CD4-positive, alpha-beta T cell treated with Interleukin-4 for 1 hour (primary cell): ENCODE results near the gene GATD1.

Experiments
- DNase-seq, 2 donors: peaks; one replicate each; pipeline ENCODE4 v3.0.0-alpha.2; 2020 to 2022

GATD1 gene, protein sequence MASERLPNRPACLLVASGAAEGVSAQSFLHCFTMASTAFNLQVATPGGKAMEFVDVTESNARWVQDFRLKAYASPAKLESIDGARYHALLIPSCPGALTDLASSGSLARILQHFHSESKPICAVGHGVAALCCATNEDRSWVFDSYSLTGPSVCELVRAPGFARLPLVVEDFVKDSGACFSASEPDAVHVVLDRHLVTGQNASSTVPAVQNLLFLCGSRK

DNA sequence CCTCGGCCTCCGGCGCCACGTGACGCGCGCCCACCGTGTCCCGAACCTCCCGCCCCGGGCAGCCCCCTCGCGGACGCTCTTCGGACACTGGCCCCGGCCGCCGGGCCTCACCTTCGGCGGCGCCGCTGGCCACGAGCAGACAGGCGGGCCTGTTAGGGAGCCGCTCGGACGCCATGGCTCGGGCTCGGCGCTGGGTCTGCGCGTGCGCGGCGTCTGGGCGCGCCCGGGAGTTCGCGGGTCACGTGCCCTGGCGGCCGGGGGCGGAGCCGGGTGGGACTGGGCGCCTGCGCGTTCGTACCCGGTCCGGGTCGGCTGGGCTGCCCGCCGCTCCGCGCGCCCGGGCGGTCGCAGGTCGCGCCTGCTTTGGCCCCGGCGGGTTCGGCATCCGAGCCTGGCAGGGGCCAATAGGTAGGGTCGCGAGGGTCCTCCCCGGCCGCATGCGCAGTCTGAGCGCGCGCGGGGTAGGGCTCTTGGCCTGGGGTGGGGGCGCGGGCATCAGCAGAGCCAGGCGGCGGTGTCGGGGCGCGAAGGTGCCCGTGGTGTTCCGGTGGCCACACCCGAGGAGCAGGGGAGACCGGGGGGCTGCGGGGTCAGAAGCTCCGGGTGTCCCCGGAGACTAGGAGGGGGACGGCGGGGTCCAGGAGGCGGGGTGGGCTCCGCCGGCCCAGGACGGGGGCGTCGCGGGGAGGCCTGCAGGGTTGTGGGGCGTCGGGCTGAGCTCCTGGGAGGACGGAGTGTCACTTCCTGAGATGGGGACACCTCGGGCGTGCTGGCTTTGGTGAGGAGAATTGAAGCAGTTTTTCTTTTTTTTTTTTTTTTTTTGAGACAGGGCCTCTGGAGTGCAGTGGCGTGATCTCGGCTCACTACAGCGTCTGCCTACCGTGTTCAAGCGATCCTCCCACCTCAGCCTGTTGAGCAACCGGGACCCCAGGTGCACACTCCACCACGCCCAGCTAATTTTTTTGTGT, at the start of gene GATD1:
Gene GATD1, minus strand, starts transcription at position 200 of the 968 bp plus-strand sequence. Its CDS starts 25 bp downstream, at position 175.
- peak; percentile 91 to 93 for DNase-seq

DNA sequence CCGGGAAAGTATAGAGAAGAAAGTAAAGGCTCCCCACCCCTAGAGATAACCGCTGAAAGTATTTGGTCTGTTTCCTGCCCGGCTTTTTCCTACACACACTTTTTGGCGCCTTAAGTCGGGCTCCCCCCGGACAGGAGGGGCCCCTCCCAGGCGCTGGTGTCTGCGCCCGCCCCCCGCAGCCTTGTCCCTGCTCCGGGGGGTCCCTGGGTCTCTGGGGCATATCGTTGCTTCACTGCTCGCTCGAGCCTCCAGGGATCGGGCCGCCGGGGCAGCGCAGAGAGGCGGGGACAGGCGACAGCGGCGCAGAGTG, 49.5 kb upstream of the GATD1 start:
- DNase-seq: no peak

DNA sequence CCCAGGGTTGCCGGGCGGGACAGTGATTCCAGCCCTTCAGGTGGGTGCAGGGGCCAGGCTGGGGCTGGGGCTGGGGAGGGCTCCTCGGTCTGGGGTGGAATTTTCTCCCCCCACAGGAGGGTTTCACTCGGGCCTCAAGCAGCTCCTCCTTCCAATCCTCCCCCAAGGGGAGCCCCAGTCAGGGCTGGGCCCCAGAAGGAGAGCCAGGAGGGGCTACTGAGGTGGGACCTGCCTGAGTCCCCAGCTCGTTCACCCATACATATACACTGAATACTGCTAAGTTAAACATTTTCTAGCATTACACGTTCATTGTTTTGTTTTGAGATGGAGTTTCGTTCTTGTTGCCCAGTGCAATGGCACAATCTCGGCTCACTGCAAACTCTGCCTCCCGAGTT, 48.9 kb upstream of the GATD1 start:
- no peak for DNase-seq

DNA sequence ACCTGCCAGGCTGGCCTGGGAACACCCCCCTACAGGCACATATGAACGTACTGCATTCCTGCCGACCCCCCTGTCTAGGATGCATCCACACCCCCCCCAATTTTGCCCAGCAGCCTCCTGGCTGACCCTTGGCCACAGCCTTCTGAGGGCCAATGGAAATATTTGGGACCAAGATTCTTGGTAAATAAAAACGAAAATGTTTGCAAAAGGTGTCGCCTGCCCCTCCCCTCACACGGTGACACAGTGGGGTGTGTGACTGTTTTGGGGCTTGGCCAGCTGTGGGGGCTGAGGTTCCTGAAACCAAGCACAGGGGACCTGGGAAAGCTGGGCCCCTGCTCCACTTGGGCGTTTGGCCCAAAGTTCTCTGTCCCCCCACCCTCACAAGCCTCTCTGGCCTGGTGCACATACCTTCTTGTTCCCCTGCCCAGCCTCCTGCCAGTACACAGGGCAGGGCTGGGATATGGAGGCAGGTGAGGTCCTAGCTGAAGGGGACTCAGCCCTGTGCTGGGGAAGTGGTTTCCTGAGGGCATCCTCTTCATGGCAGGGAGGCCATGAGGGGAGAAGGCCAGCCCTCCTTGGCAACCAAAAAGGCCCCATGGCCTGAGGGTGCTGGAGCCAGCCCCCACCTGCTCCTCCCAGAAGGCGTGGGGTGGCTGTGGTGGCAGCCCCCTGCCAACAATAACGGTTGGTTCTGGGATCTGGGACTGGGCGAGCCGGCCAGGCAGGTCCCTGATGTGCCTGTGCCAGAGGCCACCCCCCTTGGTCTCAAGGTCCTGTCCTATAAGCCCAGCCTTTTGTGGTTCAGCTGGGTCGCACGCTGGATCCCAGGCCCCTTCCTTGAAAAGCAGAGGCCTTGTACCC, 48.3 kb upstream of the GATD1 start:
- no peak for DNase-seq

DNA sequence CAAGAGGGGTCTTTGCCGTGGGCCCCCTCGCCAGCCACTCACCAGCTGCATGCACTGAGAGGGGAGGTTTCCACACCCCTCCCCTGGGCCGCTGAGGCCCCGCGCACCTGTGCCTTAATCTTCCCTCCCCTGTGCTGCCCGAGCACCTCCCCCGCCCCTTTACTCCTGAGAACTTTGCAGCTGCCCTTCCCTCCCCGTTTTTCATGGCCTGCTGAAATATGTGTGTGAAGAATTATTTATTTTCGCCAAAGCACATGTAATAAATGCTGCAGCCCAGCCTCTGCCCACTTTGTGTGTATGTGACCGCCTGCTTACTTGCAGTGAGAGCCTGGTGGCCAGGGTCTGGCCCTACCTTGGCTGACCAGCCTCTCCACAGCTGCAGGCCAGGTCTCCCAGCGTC, 47.7 kb upstream of the GATD1 start:
- DNase-seq: no peak

DNA sequence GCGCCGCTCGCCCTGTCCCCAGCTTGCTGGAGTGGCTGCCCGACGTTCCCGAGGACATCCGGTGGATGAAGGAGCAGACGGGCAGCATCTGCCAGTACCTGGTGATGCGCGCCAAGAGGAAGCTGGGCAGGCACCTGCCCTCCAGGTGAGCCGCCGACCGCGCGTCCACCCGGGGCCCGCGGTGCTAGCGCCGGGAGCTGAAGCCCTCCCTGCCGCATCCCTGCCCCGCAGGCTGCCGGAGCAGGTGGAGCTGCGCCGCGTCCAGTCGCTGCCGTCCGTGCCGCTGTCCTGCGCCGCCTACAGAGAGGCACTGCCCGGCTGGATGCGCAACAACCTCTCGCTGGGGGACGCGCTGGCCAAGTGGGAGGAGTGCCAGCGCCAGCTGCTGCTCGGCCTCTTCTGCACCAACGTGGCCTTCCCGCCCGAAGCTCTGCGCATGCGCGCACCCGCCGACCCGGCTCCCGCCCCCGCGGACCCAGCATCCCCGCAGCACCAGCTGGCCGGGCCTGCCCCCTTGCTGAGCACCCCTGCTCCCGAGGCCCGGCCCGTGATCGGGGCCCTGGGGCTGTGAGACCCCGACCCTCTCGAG, 47.1 kb upstream of the GATD1 start:
- no peak for DNase-seq

DNA sequence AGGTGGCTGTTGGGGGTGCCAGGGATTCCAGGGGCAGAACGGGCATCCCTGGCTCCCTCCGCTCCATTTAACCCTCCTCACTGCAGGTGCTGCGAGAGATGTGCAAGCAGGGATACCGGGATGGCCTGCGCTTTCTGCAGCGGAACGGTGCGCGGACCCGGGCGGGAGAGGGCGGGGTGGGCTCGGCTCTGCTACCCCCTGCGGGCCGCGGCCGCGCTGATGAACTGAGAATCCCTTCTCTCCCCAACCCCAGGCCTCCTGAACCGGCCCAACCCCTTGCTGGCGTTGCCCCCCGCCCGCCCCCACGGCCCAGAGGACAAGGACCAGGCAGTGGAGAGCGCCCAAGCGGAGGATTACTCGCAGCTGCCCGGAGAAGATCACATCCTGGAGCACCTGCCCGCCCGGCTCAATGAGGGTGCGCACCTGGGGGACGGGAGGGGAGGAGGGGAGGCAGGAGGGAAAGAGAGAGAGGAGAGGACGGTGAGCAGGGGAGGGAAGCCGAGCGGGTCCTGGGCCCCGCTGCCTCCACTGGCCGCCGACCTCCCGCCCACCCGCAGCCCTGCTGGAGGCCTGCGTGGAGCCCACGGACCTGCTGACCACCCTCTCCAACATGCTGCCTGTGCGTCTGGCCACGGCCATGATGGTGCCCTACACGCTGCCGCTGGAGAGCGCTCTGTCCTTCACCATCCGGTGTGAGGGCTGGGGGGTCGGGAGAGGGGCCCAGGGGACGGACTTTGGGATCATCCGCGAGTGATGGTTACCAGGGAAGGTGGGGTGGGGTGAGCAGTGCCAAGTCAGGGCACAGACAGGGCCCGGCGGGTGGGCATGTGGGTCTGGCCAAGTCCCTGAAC, 46.4 kb upstream of the GATD1 start:
- DNase-seq: no peak

DNA sequence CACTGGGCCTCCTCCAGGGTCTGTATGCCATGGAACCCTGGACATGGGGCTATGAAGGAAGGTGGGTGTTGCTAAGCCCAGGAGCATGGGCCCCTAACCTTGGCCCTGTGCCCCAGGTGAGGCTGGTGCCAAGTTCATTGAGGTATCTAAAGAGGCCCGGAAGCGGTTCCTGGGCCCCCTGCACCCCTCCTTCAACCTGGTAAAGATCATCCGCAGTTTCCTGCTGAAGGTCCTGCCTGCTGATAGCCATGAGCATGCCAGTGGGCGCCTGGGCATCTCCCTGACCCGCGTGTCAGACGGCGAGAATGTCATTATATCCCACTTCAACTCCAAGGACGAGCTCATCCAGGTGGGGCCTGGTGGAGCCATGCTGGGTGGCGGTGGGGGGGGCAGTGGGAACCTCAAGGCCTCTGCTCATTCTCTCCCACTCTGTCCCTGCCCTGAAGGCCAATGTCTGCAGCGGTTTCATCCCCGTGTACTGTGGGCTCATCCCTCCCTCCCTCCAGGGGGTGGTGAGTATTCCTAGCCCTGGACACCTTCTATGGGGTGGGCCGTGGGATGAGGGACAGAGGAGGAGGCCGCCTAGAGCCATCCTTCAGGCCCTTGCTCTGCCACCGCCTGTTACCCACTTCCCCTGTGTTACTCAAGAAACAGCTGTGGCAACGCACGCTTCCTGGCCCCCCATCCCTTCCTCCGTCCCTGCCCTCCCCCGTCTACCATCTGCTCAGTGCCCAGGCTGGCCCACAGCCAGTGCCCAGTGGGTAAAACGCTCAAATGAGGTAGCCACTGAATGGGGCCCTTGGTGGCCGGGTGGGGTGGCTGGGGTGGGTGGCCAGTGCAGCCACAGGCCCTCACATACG, 44.5 kb upstream of the GATD1 start:
- DNase-seq: peak in 1 of 2 donors; percentile 49

DNA sequence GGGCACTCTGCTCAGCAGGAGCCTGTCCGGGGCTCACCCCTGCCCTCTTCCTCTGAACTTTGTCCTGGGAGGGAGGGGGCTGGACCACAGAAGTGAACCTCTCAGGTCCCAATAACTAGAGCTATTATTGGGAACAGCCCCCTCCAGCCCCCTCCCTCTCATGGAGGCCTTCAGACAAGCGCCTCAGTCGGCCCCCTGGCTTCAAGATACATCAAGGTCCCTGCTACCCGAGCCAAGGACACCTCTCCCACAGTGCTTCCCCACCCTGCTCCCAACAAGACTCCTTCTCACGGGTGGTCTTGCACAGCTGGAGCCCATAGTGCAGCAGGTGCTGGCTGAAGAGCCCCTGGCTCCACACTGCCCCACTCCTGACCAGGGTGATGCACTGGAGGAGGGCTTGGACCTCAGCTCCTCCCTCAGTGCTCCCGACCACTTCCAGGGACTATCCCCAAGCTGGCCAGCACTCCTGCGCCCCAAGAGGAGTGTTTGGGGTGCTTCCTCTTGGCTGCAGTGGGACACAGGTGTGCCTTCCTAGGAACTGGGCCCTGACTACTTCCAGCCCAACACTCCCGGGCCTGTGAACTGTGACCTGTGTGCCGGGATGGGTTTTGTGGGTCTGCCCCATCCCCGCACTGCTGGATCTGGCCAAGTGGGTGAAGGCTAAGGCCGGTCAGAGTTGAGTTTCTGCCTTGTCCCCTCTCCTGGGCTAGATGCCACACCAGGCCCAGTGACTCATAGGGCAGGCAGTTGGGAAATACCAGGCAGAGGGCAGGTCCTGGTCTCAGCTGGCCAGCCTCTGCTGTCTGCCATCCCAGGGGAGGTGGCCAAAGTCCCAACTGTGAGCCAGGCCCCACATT, 43.6 kb upstream of the GATD1 start:
- DNase-seq: peak in 1 of 2 donors; percentile 67

DNA sequence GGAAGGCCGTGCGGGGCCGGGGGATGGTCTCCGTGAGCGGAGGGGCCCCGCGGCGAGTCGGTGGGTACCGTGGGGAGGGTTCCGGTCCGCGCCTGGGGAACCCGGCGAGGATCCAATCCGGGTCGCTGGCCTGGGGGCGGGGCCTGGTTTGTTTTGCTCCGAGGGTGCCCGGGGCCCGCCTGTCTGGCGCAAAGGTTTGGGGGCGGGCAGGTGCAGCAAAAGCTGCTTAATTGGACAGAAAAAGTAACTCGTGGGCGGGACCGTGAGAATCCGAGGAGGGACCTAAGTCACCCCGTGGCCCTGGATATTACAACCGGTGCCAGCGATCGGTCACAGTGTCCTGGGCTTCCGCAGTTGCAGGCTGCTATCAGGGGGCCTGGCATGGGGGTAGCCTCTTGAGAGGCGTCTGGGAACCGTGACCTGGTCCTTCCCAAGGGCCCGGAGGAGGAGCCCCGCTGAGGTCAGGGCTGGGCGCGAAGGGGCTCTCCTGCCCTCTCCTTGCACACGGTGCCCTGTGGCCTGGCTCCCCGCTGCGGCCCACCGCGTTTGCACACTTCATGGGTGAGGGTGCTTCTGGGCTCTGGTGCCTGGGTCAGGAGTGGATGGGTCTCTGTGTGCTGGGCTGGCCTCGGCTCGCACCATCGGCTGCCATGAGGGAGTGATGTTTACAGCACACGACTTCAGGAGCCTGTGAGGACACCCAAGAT, 42.8 kb upstream of the GATD1 start:
- peak; percentile 95 to 96 for DNase-seq

DNA sequence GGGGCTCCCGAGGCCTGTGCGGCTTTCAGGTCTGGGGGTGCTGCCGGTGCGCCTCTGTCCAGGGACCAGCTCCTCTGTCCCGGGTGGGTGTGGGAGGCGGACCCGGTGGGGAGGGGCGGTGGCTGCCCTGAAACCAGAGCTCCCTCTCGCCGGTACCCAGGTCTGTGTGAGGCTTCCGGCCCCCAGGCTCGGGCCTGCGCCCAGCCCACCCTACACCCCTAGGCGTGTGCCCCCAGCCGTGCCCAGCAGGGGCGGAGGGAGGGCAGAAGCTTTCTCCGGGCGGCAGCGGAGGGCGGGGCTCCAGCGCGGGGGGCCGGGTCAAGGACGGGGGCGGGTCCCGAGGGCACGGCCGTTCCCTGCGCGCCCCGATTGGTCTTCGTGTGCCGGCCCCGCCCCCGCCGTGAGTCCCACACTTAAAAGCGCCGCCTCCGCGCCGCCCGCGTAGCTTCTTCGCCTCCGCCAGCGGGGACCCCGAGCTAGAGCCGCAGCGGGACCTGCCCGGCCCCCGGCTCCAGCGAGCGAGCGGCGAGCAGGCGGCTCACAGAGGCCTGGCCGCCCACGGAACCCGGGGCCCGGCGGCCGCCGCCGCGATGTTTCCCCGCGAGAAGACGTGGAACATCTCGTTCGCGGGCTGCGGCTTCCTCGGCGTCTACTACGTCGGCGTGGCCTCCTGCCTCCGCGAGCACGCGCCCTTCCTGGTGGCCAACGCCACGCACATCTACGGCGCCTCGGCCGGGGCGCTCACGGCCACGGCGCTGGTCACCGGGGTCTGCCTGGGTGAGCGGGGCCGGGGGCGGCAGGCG, 42.0 kb upstream of the GATD1 start:
- peak; percentile 93 to 94 for DNase-seq

DNA sequence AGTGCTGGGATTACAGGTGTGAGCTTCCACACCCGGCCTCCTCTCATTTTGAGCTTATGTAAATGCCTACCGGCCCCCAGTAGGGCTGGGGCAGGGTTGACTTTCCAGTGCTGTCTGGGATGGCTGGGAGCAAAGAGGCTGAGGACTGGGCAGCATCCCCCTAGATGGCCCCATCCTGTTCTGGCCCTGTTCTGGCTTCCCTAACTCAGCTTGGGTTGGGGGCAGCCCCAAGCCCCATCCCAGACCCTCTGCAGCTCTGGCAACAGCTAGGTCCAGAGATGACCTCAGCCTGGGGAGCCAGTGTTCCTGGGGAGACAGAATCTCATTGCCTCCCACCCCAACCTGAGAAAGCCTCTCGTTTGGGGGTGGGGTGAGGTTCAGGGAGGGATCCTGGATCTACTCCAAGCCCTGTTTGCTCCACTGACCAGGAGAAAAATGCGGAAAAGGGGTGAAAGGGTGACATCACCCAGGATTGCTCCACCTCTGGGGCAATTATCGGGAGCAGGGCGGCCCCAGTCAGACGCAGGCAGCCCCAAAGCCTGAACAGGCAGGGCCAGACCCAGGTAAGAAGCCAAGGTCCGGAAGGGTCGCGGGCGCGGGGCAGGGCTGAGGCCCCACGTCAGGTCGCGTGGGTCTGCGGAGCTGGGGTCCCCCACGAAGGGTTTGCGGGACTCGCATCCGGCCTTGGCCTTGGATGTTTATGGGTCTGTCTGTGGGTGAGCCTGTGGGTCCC, 41.3 kb upstream of the GATD1 start, which contains the start of gene PNPLA2:
Gene PNPLA2, plus strand, starts transcription at position 519 of the 733 bp plus-strand sequence. CDS start 805 bp downstream, outside the sequence.
- no peak for DNase-seq

DNA sequence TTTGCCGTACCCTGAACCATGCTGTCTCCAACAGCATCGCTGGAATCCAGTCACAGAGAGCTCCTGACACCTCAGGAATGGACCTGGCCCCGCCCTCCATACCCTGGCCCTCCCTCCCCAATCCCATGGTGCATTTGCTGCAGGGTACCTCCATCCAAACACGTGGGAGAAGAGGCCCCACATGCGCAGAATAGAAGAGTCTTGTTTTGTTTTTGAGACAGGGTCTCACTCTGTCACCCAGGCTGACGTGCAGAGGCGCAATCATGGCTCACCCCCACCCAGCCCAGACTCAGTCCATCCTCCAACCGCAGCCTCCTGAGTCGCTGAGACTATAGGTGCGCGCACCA, 39.1 kb upstream of the GATD1 start:
- DNase-seq: no peak

DNA sequence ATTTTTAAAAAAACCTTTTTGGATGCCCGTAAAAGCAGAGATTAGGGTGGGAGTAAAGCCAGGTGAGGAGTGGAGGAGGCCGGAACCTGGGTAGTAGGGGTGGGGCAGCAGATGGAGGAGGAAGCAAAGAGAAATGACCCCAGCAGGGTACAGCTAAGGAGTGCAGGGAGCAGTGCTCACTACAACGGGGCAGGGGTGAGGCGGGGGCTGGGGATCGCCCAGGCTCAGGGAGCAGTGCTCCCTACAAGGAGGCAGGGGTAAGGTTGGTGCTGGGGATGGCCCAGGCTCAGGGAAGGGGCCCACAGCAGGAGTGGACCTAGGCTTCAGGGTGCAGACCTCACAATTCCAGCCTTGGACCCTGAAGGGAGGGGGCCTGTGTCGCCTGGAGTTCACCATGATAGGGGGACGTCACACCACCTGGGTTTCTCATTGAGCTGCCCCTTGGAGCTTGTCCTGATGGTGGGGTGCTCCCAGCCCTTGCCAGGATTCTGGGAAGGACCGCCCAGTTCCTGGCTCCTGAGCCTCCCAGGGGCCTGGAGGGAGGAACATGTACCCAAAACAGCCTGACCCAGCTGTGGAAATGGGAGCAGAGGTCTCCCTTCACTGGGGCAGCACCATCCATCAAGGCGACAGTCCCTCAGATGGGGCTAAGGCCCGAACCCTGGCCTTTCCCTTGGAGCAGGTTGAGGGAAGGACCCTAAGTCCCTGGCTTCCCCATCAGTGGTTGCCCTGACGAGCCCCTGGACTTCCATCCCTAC, 38.6 kb upstream of the GATD1 start:
- DNase-seq: no peak

DNA sequence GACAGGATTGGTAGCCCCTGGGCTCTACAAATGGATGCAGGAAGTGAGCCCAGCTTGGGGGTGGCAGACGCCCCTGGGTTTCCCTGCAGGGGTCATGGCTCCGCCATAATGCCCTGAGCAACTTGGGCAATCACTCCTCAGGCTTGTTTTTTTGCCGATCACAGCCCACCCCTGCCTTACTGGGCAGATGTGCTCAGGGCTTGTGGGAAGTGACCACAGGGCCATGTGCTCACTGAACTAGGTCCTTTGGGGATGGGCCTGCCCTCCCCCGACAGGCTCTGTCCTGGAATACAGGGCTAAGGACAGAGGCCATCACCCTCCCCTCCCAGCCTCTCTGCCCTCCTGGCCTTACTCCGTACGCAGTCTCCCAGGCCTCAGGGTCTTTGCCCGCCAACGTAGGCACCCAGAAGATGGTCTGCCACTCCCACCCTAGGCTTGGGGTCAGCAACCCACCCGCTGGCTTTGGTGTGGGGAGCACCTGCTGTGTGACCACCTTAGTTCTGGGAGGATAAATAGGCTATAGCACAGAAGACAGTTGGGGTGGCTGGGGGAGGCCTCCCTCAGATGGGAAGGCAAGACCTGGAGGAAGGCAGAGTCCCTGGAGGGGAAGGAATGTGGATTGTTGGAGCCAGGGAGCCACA, 36.3 kb upstream of the GATD1 start:
- no peak for DNase-seq

DNA sequence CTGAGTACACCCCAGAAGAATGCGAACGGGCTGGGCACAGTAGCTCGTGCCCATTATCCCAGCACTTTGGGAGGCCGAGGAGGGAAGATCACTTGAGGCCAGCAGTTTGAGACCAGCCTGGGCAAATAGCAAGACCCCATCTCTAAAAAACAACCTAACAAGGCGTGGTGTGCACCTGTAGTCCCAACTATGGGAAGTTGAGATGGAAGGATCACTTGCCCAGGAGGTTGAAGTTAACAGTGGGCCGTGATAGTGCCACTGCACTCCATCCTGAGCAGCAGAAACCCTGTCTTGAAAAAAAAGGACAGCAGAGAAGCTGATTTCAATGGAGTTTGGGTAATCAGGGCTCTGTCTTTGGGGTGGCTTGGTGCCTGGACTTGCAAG, 35.8 kb upstream of the GATD1 start:
- no peak for DNase-seq
